LHCN-M2 (cell line): ENCODE results near the gene MKNK2. TPM values are rescaled to one million over a fixed set of nuclear protein-coding genes. Genes with fewer than 3 reads are reported as not detected.

ENCODE experiments used
- DNase-seq: peaks from one replicate; pipeline ENCODE4 v3.0.0-alpha.2; 2012; ENCODE audit warnings: low read depth
- total RNA-seq: library from RNA; depleted of rRNA; stranded (reverse); fragments of >200 nt; gene quantifications from 2 replicates; pipeline ENCODE4 v1.2.3, GENCODE V29; 2014

Gene MKNK2
- total RNA-seq, 1 experiment from 2014 or later = 49.5 TPM

- no peak for DNase-seq
These were observed 7.8 kb upstream of the MKNK2 start for GRCh38 chr19:2058570-2059421.

GRCh38 chr19:2057484-2058469 is 6.7 kb upstream of the MKNK2 start:
- no peak for DNase-seq

GRCh38 chr19:2056837-2057192 is 5.8 kb upstream of the MKNK2 start:
- no peak for DNase-seq

GRCh38 chr19:2055931-2056836 is 5.1 kb upstream of the MKNK2 start:
- DNase-seq = peak; percentile 68

GRCh38 chr19:2054763-2055162 is 3.7 kb upstream of the MKNK2 start:
- DNase-seq = no peak

- DNase-seq = no peak
These were observed 2.8 kb upstream of the MKNK2 start for GRCh38 chr19:2053601-2054389.

- no peak for DNase-seq
These were observed 995 bp upstream of the MKNK2 start for GRCh38 chr19:2051773-2052704.

GRCh38 chr19:2050349-2050990 is 574 bp downstream of the MKNK2 start:
- no peak for DNase-seq

- DNase-seq = peak; percentile 65
These were observed 1.2 kb downstream of the MKNK2 start for GRCh38 chr19:2049741-2050348.

GRCh38 chr19:2048959-2049740 is 1.9 kb downstream of the MKNK2 start:
- no peak for DNase-seq

- no peak for DNase-seq
These were observed 2.7 kb downstream of the MKNK2 start for GRCh38 chr19:2048104-2048958.

GRCh38 chr19:2047449-2048103 is 3.5 kb downstream of the MKNK2 start:
- DNase-seq = peak; percentile 76

GRCh38 chr19:2047076-2047448 is 4.0 kb downstream of the MKNK2 start:
- DNase-seq = no peak

GRCh38 chr19:2046046-2046907 is 4.8 kb downstream of the MKNK2 start:
- no peak for DNase-seq

- DNase-seq = no peak
These were observed 5.5 kb downstream of the MKNK2 start for GRCh38 chr19:2045501-2046045.
